MM.1S (cell line): Measurements from ENCODE around the gene SDK1.

Experiments used
- CTCF ChIP-seq: fragments of 300-600 bp; sonication (generic); IDR thresholded peaks from 2 replicates; pipeline ENCODE4 v1.5.1; 2016; ENCODE audit warnings: antibody characterized with exemption, low read length, mixed read lengths
- EZH2 ChIP-seq: fragments of 300-600 bp; sonication (generic); optimal IDR thresholded peaks from 2 replicates; pipeline ENCODE3; 2017; ENCODE audit warnings: low read depth, mild to moderate bottlenecking, antibody characterized with exemption, low read length, mixed read lengths

DNA sequence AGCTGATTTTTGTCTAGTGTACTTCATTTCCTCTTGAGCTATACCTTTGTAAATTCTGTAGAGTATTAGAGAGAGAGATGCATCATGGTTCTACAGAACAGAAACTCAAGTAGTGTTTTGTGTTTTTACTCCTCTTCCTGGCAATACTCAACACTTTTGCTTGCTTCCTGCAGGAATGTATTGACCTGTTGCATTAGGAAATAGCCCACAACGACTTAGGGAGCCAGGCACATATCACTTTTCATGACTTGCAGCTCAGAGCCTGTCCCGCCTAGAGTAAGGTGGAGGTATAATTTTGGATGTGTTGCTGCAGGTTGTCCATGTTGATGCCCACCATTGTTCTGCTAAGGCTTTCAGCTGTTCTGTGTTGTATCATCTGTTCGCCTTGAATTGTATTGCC is 216.3 kb downstream of the SDK1 start:
- no peak for TF ChIP-seq CTCF
- no peak for TF ChIP-seq EZH2
